ENCODE measurements around the gene TLCD1.

Gene TLCD1

DNA sequence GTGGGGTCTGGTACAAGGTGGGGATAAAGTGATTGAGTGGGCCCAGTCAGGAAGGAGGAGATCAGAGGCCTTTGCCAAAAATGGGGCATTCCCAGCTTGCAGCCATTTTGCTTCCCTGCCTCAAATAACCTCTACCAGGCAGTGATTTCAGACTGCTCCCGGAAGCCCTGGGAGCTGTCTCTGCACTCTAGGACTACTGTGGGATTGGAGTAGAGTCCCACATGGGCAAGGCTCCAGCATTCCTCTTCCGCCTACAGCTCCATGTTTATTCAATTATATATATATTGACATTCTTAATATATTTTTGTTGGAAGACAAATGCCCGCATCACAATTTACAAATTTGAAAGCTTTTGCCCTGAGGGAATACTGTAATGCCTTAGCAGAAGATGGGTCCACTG is 50.5 kb downstream of the TLCD1 start:
- DNase-seq: no peak

Data from NCI-H2029 (cell line).